ENCODE results near the gene RPAP3. TPM values are rescaled to one million over a fixed set of nuclear protein-coding genes. Genes with fewer than 3 reads are reported as not detected.
A peak's percentile ranks its signal among the peaks of the same experiment; 100 is the strongest.

RPAP3 gene
- total and polyA plus RNA-seq, 4 donors: 9.5 to 19.9 (median 14.9) TPM

- no peak overlapping the region for H3K4me3 ChIP-seq
- H3K9ac ChIP-seq (ENCODE audit: insufficient read depth in 1 of 2, low read length in 2 of 2): no peak overlapping the region
- H3K27ac ChIP-seq (ENCODE audit: low read depth in 1 of 2, low read length in 1 of 2): peak overlapping the region in 1 of 2 donors; percentile 33
- ATAC-seq (ENCODE audit: insufficient read depth, low FRiP score) (no peak), DNase-seq (peak; percentile 79 to 87 (median 83))
- H3K9me3 ChIP-seq (ENCODE audit: control insufficient read depth in 4 of 4, insufficient read depth in 3 of 4, low read length in 3 of 4): no peaks in the 10 kb centered on the region
- H3K36me3 ChIP-seq (ENCODE audit: control insufficient read depth in 4 of 4, insufficient read depth in 4 of 4, low read length in 4 of 4): no peaks in the 10 kb centered on the region
- peaks cover 9 to 42% (median 31%) of the 10 kb centered on the region in 5 donors for H3K4me1 ChIP-seq (ENCODE audit: control insufficient read depth in 5 of 5, insufficient read depth in 5 of 5, low read length in 5 of 5)
- TF ChIP-seq CTCF (IDR thresholded peaks at IDR 0.05; ENCODE audit: control extremely low read depth, extremely low read depth): no peak
- no peaks in the 10 kb centered on the region for H3K27me3 ChIP-seq (ENCODE audit: control insufficient read depth in 3 of 3, insufficient read depth in 3 of 3, low read length in 2 of 3)
- WGBS, 2 donors: 73 to 81% methylated on average over 12 of the region's 12 CpGs
These were observed 29.1 kb upstream of the RPAP3 start for GRCh38 chr12:47734725-47735480.

- H3K4me3 ChIP-seq: no peak overlapping the region
- no peak for ATAC-seq (ENCODE audit: insufficient read depth, low FRiP score)
- no peak for TF ChIP-seq CTCF (IDR thresholded peaks at IDR 0.05; ENCODE audit: control extremely low read depth, extremely low read depth)
- H3K27ac ChIP-seq (ENCODE audit: low read depth in 1 of 2, low read length in 1 of 2): no peak overlapping the region
- DNase-seq: no peak
- no peaks in the 10 kb centered on the region for H3K27me3 ChIP-seq (ENCODE audit: control insufficient read depth in 3 of 3, insufficient read depth in 3 of 3, low read length in 2 of 3)
- 89 to 94% methylated on average over 4 of the region's 4 CpGs for WGBS, 2 donors
- no peaks in the 10 kb centered on the region for H3K9me3 ChIP-seq (ENCODE audit: control insufficient read depth in 4 of 4, insufficient read depth in 3 of 4, low read length in 3 of 4)
- no peak overlapping the region for H3K9ac ChIP-seq (ENCODE audit: insufficient read depth in 1 of 2, low read length in 2 of 2)
- H3K36me3 ChIP-seq (ENCODE audit: control insufficient read depth in 4 of 4, insufficient read depth in 4 of 4, low read length in 4 of 4): no peaks in the 10 kb centered on the region
- H3K4me1 ChIP-seq (ENCODE audit: control insufficient read depth in 5 of 5, insufficient read depth in 5 of 5, low read length in 5 of 5): peaks cover 9 to 48% (median 28%) of the 10 kb centered on the region in 5 donors
These were observed 27.3 kb upstream of the RPAP3 start for GRCh38 chr12:47733142-47733541.

- Histone ChIP-seq H3K4me3 (no peak overlapping the region), H3K4me1 (ENCODE audit: control insufficient read depth in 5 of 5, insufficient read depth in 5 of 5, low read length in 5 of 5) (peaks cover 9 to 46% (median 28%) of the 10 kb centered on the region in 5 donors), H3K36me3 (ENCODE audit: control insufficient read depth in 4 of 4, insufficient read depth in 4 of 4, low read length in 4 of 4) (no peaks in the 10 kb centered on the region), H3K27me3 (ENCODE audit: control insufficient read depth in 3 of 3, insufficient read depth in 3 of 3, low read length in 2 of 3) (no peaks in the 10 kb centered on the region), H3K9me3 (ENCODE audit: control insufficient read depth in 4 of 4, insufficient read depth in 3 of 4, low read length in 3 of 4) (no peaks in the 10 kb centered on the region), H3K9ac (ENCODE audit: insufficient read depth in 1 of 2, low read length in 2 of 2) (no peak overlapping the region), H3K27ac (ENCODE audit: low read depth in 1 of 2, low read length in 1 of 2) (no peak overlapping the region)
- no peak for TF ChIP-seq CTCF (IDR thresholded peaks at IDR 0.05; ENCODE audit: control extremely low read depth, extremely low read depth)
- no peak for ATAC-seq (ENCODE audit: insufficient read depth, low FRiP score)
- WGBS, 2 donors: 46 to 67% methylated on average over 2 of the region's 2 CpGs
- no peak for DNase-seq
These were observed 26.7 kb upstream of the RPAP3 start for GRCh38 chr12:47732504-47732903.

All from lung (tissue), 12 donors.